HEK293 (cell line): ENCODE data around the gene NOS1AP.

Source experiments
- CTCF ChIA-PET: fragments of 350-600 bp; formaldehyde crosslinking; extraction: SDS; loops from one replicate; lab custom pipeline; 2021; ENCODE audit warnings: antibody characterized with exemption; lab: Yijun Ruan, JAX
- POLR2A ChIA-PET: fragments of 300-600 bp; formaldehyde crosslinking; extraction: SDS; loops from one replicate; lab custom pipeline; 2020; ENCODE audit warnings: antibody characterized with exemption, inconsistent platforms; lab: Yijun Ruan, JAX
- H3K27ac ChIP-seq: fragments of 200-500 bp; sonication (Bioruptor generic); 2 replicates; pipeline ENCODE4 v1.5.1; 2014; ENCODE audit warnings: low read depth, low read length, control low read depth, inconsistent platforms; ENCODE audit errors: extremely low read depth
- H3K36me3 ChIP-seq, 2 experiments: fragments of 200-500 bp in 1 of 2; sonication (Bioruptor generic) in 1 of 2; 1 replicate in 1 of 2; 2 replicates in 1 of 2; pipeline ENCODE4 v1.5.1; 2014 to 2017; ENCODE audit warnings: inconsistent platforms in 2 of 2, low read length in 2 of 2; ENCODE audit not compliant: control insufficient read depth in 2 of 2, insufficient read depth in 1 of 2
- H3K4me1 ChIP-seq: fragments of 200-500 bp; sonication (Bioruptor generic); 2 replicates; pipeline ENCODE4 v1.5.1; 2014; ENCODE audit warnings: mild to moderate bottlenecking, low read length, inconsistent platforms; ENCODE audit not compliant: control insufficient read depth, insufficient read depth
- H3K4me3 ChIP-seq: 2 replicates; pipeline ENCODE4 v1.5.1; 2011; ENCODE audit warnings: low read depth, mild to moderate bottlenecking, control low read depth, low read length, moderate library complexity
- H3K9me3 ChIP-seq: fragments of 200-500 bp; sonication (Bioruptor generic); 2 replicates; pipeline ENCODE4 v1.5.1; 2014; ENCODE audit warnings: low read depth, low read length, inconsistent platforms; ENCODE audit not compliant: control insufficient read depth, insufficient read depth
- BCL11A ChIP-seq: fragments of 450-650 bp; formaldehyde crosslinking; IDR thresholded peaks from 2 replicates; pipeline ENCODE4 v1.5.1; 2016; ENCODE audit warnings: low read depth, missing biosample characterization, missing genetic modification characterization
- GLI4 ChIP-seq: fragments of 450-650 bp; formaldehyde crosslinking; IDR thresholded peaks from 2 replicates; pipeline ENCODE4 v1.5.1; 2016; ENCODE audit warnings: missing biosample characterization, missing genetic modification characterization
- GLIS1 ChIP-seq: fragments of 450-650 bp; formaldehyde crosslinking; IDR thresholded peaks from 2 replicates; pipeline ENCODE4 v1.5.1; 2016; ENCODE audit warnings: missing biosample characterization, missing genetic modification characterization
- ZBTB1 ChIP-seq: fragments of 450-650 bp; formaldehyde crosslinking; IDR thresholded peaks from 2 replicates; pipeline ENCODE4 v1.5.1; 2016; ENCODE audit warnings: missing biosample characterization, missing genetic modification characterization
- ZBTB20 ChIP-seq: fragments of 450-650 bp; formaldehyde crosslinking; IDR thresholded peaks from 2 replicates; pipeline ENCODE4 v1.5.1; 2016; ENCODE audit warnings: missing biosample characterization, missing genetic modification characterization
- ZBTB21 ChIP-seq: fragments of 450-650 bp; formaldehyde crosslinking; IDR thresholded peaks from 2 replicates; pipeline ENCODE4 v1.5.1; 2017; ENCODE audit warnings: missing biosample characterization, missing genetic modification characterization
- ZNF133 ChIP-seq: fragments of 450-650 bp; formaldehyde crosslinking; IDR thresholded peaks from 2 replicates; pipeline ENCODE4 v1.5.1; 2016; ENCODE audit warnings: missing biosample characterization, missing genetic modification characterization
- ZNF146 ChIP-seq: fragments of 450-650 bp; formaldehyde crosslinking; IDR thresholded peaks from 2 replicates; pipeline ENCODE4 v1.5.1; 2016; ENCODE audit warnings: missing biosample characterization, missing genetic modification characterization
- ZNF16 ChIP-seq: fragments of 450-650 bp; formaldehyde crosslinking; IDR thresholded peaks from 2 replicates; pipeline ENCODE4 v1.5.1; 2016; ENCODE audit warnings: low read depth, missing biosample characterization, missing genetic modification characterization
- ZNF174 ChIP-seq: fragments of 450-650 bp; formaldehyde crosslinking; IDR thresholded peaks from 2 replicates; pipeline ENCODE4 v1.5.0; 2017; ENCODE audit warnings: missing biosample characterization, mild to moderate bottlenecking, missing genetic modification characterization
- ZNF175 ChIP-seq: fragments of 450-650 bp; formaldehyde crosslinking; IDR thresholded peaks from 2 replicates; pipeline ENCODE4 v1.5.1; 2016; ENCODE audit warnings: missing biosample characterization, missing genetic modification characterization
- ZNF202 ChIP-seq: fragments of 450-650 bp; formaldehyde crosslinking; IDR thresholded peaks from 2 replicates; pipeline ENCODE4 v1.5.1; 2016; ENCODE audit warnings: missing biosample characterization, missing genetic modification characterization, borderline replicate concordance
- ZNF248 ChIP-seq: fragments of 450-650 bp; formaldehyde crosslinking; IDR thresholded peaks from 2 replicates; pipeline ENCODE4 v1.5.1; 2017; ENCODE audit warnings: missing biosample characterization, missing genetic modification characterization
- ZNF324 ChIP-seq: fragments of 450-650 bp; formaldehyde crosslinking; IDR thresholded peaks from 2 replicates; pipeline ENCODE4 v1.5.1; 2016; ENCODE audit warnings: missing biosample characterization, missing genetic modification characterization
- ZNF335 ChIP-seq: fragments of 450-650 bp; formaldehyde crosslinking; conservative IDR thresholded peaks from 2 replicates; pipeline ENCODE4 v1.5.1; 2016; ENCODE audit warnings: missing biosample characterization, missing genetic modification characterization
- ZNF394 ChIP-seq: fragments of 450-650 bp; formaldehyde crosslinking; IDR thresholded peaks from 2 replicates; pipeline ENCODE4 v1.5.1; 2016; ENCODE audit warnings: missing biosample characterization, missing genetic modification characterization, mild to moderate bottlenecking, moderate library complexity, borderline replicate concordance
- ZNF416 ChIP-seq: fragments of 450-650 bp; formaldehyde crosslinking; IDR thresholded peaks from 2 replicates; pipeline ENCODE4 v1.5.1; 2016; ENCODE audit warnings: missing biosample characterization, missing genetic modification characterization
- ZNF501 ChIP-seq: fragments of 450-650 bp; formaldehyde crosslinking; IDR thresholded peaks from 2 replicates; pipeline ENCODE4 v1.5.1; 2016; ENCODE audit warnings: missing biosample characterization, missing genetic modification characterization
- ZNF510 ChIP-seq: fragments of 450-650 bp; formaldehyde crosslinking; IDR thresholded peaks from 2 replicates; pipeline ENCODE4 v1.5.1; 2018; ENCODE audit warnings: mild to moderate bottlenecking, missing genetic modification characterization, missing biosample characterization; ENCODE audit not compliant: insufficient replicate concordance
- ZNF548 ChIP-seq: fragments of 450-650 bp; formaldehyde crosslinking; IDR thresholded peaks from 2 replicates; pipeline ENCODE4 v1.5.1; 2016; ENCODE audit warnings: missing biosample characterization, missing genetic modification characterization
- ZNF624 ChIP-seq: fragments of 450-650 bp; formaldehyde crosslinking; IDR thresholded peaks from 2 replicates; pipeline ENCODE4 v1.5.1; 2017; ENCODE audit warnings: missing biosample characterization, missing genetic modification characterization
- ZNF654 ChIP-seq: fragments of 450-650 bp; formaldehyde crosslinking; IDR thresholded peaks from 2 replicates; pipeline ENCODE4 v1.5.1; 2016; ENCODE audit warnings: low read depth, missing biosample characterization, missing genetic modification characterization
- ZNF768 ChIP-seq: fragments of 450-650 bp; formaldehyde crosslinking; IDR thresholded peaks from 2 replicates; pipeline ENCODE4 v1.5.1; 2018; ENCODE audit warnings: missing biosample characterization, mild to moderate bottlenecking, missing genetic modification characterization
- ZXDB ChIP-seq: fragments of 450-650 bp; formaldehyde crosslinking; IDR thresholded peaks from 2 replicates; pipeline ENCODE4 v1.5.1; 2016; ENCODE audit warnings: missing biosample characterization, missing genetic modification characterization
- TF ChIP-seq, protein P1 (sequence below): fragments of 450-650 bp; formaldehyde crosslinking; IDR thresholded peaks from 2 replicates; pipeline ENCODE4; 2016; ENCODE audit warnings: missing biosample characterization, missing genetic modification characterization
- TF ChIP-seq, protein P2 (sequence below): fragments of 450-650 bp; formaldehyde crosslinking; IDR thresholded peaks from 2 replicates; pipeline ENCODE4 v1.5.1; 2016; ENCODE audit warnings: missing biosample characterization, missing genetic modification characterization
- TF ChIP-seq, protein P3 (sequence below): fragments of 450-650 bp; formaldehyde crosslinking; IDR thresholded peaks from 2 replicates; pipeline ENCODE4 v1.5.1; 2016; ENCODE audit warnings: missing biosample characterization, missing genetic modification characterization, low read depth

Gene NOS1AP

DNA sequence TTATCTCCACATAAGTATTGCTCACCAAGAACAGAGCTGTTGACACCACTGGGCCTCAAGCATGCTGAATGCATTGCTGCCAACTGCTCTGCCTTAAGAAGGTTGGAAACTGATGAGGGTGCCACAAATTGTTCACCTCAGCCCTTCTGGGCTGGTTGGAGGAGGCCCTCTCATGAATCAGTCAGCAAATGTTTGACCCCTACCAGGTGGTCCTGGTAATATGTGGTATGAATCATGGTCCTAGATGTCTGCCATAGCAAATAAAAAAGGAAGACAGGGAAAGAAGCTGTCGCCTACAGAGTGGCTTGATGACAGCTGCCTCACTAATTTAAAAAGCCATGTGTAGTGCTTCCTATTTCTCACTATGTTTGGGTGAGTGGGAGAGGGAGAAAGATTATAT, 295.0 kb downstream of the NOS1AP start:
- no peak overlapping the region for H3K4me3 ChIP-seq
- no peak overlapping the region for H3K27ac ChIP-seq
- no peaks in the 10 kb centered on the region for H3K9me3 ChIP-seq
- H3K36me3 ChIP-seq = peaks cover 0 to 4% of the 10 kb centered on the region in 2 experiments; a peak in 1 of 3 replicates
- POLR2A ChIA-PET = interaction anchor here (0.6 kb wide), 1 partner anchor 63 kb away, joined by 5 read pairs; no protein-coding TSS in a partner anchor
- TF ChIP-seq, protein P1, sequence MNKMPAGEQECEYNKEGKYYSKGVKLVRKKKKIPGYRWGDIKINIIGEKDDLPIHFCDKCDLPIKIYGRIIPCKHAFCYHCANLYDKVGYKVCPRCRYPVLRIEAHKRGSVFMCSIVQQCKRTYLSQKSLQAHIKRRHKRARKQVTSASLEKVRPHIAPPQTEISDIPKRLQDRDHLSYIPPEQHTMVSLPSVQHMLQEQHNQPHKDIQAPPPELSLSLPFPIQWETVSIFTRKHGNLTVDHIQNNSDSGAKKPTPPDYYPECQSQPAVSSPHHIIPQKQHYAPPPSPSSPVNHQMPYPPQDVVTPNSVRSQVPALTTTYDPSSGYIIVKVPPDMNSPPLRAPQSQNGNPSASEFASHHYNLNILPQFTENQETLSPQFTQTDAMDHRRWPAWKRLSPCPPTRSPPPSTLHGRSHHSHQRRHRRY (tag by site-specific recombination) = no peak
- TF ChIP-seq, protein P2, sequence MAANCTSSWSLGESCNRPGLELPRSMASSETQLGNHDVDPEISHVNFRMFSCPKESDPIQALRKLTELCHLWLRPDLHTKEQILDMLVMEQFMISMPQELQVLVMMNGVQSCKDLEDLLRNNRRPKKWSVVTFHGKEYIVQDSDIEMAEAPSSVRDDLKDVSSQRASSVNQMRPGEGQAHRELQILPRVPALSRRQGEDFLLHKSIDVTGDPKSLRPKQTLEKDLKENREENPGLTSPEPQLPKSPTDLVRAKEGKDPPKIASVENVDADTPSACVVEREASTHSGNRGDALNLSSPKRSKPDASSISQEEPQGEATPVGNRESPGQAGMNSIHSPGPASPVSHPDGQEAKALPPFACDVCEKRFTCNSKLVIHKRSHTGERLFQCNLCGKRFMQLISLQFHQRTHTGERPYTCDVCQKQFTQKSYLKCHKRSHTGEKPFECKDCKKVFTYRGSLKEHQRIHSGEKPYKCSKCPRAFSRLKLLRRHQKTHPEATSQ (tag by site-specific recombination) = no peak
- TF ChIP-seq ZXDB (tag by site-specific recombination) (no peak), ZNF324 (tag by site-specific recombination) (no peak), ZBTB20 (tag by site-specific recombination) (no peak), ZNF248 (tag by site-specific recombination) (no peak), ZBTB1 (tag by site-specific recombination) (no peak), ZNF654 (tag by site-specific recombination) (no peak), ZNF624 (tag by site-specific recombination) (no peak), ZNF16 (tag by site-specific recombination) (no peak), BCL11A (no peak), ZNF394 (tag by site-specific recombination) (no peak), ZNF146 (tag by site-specific recombination) (no peak), ZNF501 (tag by site-specific recombination) (no peak), ZBTB21 (tag by site-specific recombination) (no peak), ZNF335 (tag by site-specific recombination) (no peak)
- CTCF ChIA-PET = interaction anchor here (0.8 kb wide), 1 partner anchor 14 kb away, joined by 3 read pairs; no protein-coding TSS in a partner anchor
- no peaks in the 10 kb centered on the region for H3K4me1 ChIP-seq

DNA sequence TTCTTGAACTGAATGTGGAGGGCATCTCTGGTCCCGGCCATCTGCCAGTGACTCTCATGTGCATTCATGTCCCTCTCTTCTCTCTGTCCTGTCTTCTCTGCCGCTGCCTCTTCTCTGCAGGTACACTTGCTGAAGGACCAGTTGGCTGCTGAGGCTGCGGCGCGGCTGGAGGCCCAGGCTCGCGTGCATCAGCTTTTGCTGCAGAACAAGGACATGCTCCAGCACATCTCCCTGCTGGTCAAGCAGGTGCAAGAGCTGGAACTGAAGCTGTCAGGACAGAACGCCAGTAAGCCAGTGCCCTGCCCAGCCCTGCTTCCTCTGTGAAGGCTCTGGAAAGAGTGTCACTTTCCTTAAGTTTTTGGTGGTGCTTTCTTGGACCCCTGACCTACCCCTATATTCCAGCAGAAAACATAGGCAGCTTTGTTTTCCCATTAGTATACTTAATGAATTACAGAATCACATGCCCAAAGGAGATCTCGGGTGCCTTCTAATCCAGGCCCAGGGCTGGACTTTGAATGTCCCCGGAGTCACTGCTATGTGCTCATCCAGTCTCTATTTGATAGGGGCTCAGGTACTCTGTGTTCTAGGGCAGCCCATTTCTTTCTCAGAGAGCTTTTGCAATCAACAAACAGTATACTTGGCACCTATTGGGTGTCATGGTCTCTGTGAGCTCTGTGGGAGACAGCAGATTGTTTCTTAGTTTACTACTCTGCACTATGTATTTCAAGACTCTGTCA, 296.0 kb downstream of the NOS1AP start:
- no peak overlapping the region for H3K4me3 ChIP-seq
- CTCF ChIA-PET = interaction anchor here (0.7 to 3.8 kb wide), 2 partner anchors 8 to 26 kb away, joined by 5 to 17 read pairs; no protein-coding TSS in a partner anchor
- no peaks in the 10 kb centered on the region for H3K4me1 ChIP-seq
- H3K36me3 ChIP-seq = peaks cover 0 to 4% of the 10 kb centered on the region in 2 experiments; a peak in 1 of 3 replicates
- no peaks in the 10 kb centered on the region for H3K9me3 ChIP-seq
- TF ChIP-seq ZNF548 (no peak), ZNF174 (tag by site-specific recombination) (no peak), ZNF416 (tag by site-specific recombination) (no peak), ZNF202 (no peak), ZNF133 (tag by site-specific recombination) (no peak), ZNF324 (tag by site-specific recombination) (no peak), ZNF510 (tag by site-specific recombination) (no peak), GLIS1 (no peak), ZNF768 (tag by site-specific recombination) (no peak), GLI4 (tag by site-specific recombination) (no peak), ZNF175 (tag by site-specific recombination) (no peak)
- TF ChIP-seq, protein P3, sequence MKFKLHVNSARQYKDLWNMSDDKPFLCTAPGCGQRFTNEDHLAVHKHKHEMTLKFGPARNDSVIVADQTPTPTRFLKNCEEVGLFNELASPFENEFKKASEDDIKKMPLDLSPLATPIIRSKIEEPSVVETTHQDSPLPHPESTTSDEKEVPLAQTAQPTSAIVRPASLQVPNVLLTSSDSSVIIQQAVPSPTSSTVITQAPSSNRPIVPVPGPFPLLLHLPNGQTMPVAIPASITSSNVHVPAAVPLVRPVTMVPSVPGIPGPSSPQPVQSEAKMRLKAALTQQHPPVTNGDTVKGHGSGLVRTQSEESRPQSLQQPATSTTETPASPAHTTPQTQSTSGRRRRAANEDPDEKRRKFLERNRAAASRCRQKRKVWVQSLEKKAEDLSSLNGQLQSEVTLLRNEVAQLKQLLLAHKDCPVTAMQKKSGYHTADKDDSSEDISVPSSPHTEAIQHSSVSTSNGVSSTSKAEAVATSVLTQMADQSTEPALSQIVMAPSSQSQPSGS (tag by site-specific recombination) = no peak
- H3K27ac ChIP-seq = no peak overlapping the region
- POLR2A ChIA-PET = no interaction called here
